ENCODE results near the gene GPR61.

The GPR61 gene

DNA sequence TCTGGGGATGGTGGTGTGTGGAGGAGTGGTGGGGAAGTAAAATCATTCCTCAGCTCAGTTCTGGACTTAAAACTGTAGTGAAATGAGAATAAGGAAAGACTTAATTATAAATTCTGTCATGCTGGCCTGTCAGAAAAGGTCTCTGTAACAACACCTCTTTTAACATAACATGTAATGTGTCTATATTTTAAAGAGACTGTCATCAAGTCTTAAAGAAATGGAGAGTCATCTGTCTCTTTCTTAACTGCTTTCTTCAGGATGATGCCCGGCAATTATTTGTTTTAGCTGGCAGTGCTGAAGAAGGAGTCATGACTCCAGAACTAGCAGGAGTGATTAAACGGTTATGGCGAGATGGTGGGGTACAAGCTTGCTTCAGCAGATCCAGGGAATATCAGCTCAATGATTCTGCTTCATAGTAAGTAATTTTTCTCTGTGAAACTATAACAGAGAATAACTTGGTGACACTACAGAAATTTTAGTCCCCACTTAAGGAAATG lies 39.3 kb downstream of the GPR61 start:
- DNase-seq = no peak

- DNase-seq = no peak
Measured at GRCh38 chr1:109579491-109579890, 39.8 kb downstream of the GPR61 start.

GRCh38 chr1:109582021-109582420 lies 42.3 kb downstream of the GPR61 start:
- no peak for DNase-seq

GRCh38 chr1:109584766-109585165 lies 45.1 kb downstream of the GPR61 start:
- DNase-seq = no peak

- DNase-seq = no peak
Measured at GRCh38 chr1:109586055-109586454, 46.4 kb downstream of the GPR61 start.

DNA sequence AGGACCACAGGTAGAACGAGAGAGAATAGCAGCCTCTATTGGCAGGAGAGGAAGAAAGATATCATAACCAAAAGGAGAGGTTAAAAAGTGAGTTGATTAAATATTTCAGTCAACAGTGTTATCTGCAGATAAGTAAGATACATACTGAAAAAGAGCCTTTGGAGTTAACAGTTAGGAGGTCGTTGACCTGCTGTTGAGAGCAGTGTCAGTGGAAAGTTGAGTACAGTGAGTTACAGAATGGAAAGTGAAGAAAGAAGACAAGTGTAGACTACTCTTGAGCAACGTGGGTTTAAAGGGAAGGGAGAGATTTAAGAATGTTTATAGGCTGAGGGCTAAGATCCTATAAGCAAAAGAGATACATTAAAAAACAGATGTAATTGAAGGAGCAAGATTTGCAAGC lies 49.5 kb downstream of the GPR61 start:
- DNase-seq = no peak

DNA sequence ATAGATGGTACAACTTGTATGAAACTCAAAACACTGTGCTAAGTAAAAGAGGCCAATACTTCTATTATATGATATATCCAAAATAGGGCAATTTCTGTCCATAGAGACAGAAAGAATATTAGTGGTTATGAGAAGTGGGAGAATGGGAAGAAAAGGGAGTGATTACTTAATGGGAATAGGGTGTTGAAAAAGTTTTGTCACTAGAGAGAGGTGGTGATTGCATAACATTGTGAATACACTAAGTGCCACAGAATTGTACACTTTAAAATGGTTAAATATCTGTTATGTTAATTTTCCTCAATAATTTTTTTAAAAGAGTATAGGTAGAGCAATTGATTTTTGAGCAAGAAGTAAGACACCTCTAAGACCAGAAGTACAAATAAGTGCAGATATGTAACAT lies 50.0 kb downstream of the GPR61 start:
- DNase-seq = no peak

- no peak for DNase-seq
Measured at GRCh38 chr1:109592916-109593315, 53.2 kb downstream of the GPR61 start.

DNA sequence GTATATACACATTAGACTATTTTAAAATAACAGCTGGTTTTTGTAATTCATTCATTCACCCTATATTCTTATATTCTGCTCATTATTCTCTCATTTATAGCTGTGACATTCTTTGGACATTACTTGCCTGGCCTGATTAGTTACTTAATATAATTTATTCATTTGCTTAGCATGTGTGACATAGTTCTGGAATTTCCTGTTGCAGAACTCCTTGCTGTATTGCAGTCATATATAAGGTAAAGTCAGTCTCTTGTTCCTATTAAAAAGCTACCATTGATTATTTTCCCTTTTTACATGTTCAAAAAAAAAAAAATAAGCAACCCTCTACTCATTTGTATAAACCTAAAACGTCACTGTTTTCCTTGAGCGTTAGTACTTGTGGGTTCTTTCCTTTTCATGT lies 55.9 kb downstream of the GPR61 start:
- no peak for DNase-seq
